ENCODE measurements around the gene SPDEF. TPM values are rescaled to one million over a fixed set of nuclear protein-coding genes. Genes with fewer than 3 reads are reported as not detected.

The SPDEF gene
- total and polyA plus RNA-seq, 8 donors = 0.24 to 1.2 (median 0.49) TPM

- H3K27me3 ChIP-seq = no peaks in the 10 kb centered on the region
- ATAC-seq (no peak), DNase-seq (peak in 1 of 6 donors; percentile 22), FAIRE-seq (no peak)
- H3K27ac ChIP-seq = no peak overlapping the region
- intact Hi-C loops (cut with DNase I) = no loop called here
- 86% methylated on average over 8 of the region's 8 CpGs for WGBS, 2 donors
- no peaks in the 10 kb centered on the region for H3K9me3 ChIP-seq
- no peak for TF ChIP-seq CTCF (IDR thresholded peaks at IDR 0.05)
- H3K4me1 ChIP-seq = no peaks in the 10 kb centered on the region
- no peaks in the 10 kb centered on the region for H3K36me3 ChIP-seq
- H3K4me3 ChIP-seq = no peak overlapping the region
Observed at GRCh38 chr6:34514112-34514511, 42.0 kb downstream of the SPDEF start.

GRCh38 chr6:34513646-34514045 lies 42.5 kb downstream of the SPDEF start:
- H3K4me1 ChIP-seq = no peaks in the 10 kb centered on the region
- no peak for TF ChIP-seq CTCF (IDR thresholded peaks at IDR 0.05)
- FAIRE-seq = no peak
- intact Hi-C loops (cut with DNase I) = no loop called here
- H3K9me3 ChIP-seq = no peaks in the 10 kb centered on the region
- ATAC-seq = no peak
- H3K27ac ChIP-seq = no peak overlapping the region
- no peak overlapping the region for H3K4me3 ChIP-seq
- no peaks in the 10 kb centered on the region for H3K27me3 ChIP-seq
- WGBS, 2 donors = 92 to 96% methylated on average over 4 of the region's 4 CpGs
- no peaks in the 10 kb centered on the region for H3K36me3 ChIP-seq
- DNase-seq = peak in 1 of 6 donors; percentile 14

GRCh38 chr6:34512738-34513115 lies 43.4 kb downstream of the SPDEF start:
- Histone ChIP-seq H3K9me3 (no peaks in the 10 kb centered on the region), H3K4me1 (no peaks in the 10 kb centered on the region), H3K36me3 (no peaks in the 10 kb centered on the region), H3K27ac (no peak overlapping the region), H3K27me3 (no peaks in the 10 kb centered on the region), H3K4me3 (no peak overlapping the region)
- FAIRE-seq (no peak), ATAC-seq (no peak), DNase-seq (peak in 1 of 6 donors; percentile 10)
- 84% methylated on average over 5 of the region's 5 CpGs for WGBS, 2 donors
- intact Hi-C loops (cut with DNase I) = no loop called here
- TF ChIP-seq CTCF (IDR thresholded peaks at IDR 0.05) = no peak

- no peaks in the 10 kb centered on the region for H3K4me1 ChIP-seq
- 65 to 77% methylated on average over 10 to 12 of the region's 12 CpGs for WGBS, 2 donors
- ATAC-seq (no peak), FAIRE-seq (no peak), DNase-seq (peak in 1 of 6 donors; percentile 28)
- H3K27ac ChIP-seq = no peak overlapping the region
- no peaks in the 10 kb centered on the region for H3K27me3 ChIP-seq
- no peak for TF ChIP-seq CTCF (IDR thresholded peaks at IDR 0.05)
- intact Hi-C loops (cut with DNase I) = no loop called here
- no peak overlapping the region for H3K4me3 ChIP-seq
- H3K36me3 ChIP-seq = no peaks in the 10 kb centered on the region
- no peaks in the 10 kb centered on the region for H3K9me3 ChIP-seq
Observed at GRCh38 chr6:34511915-34512737, 44.0 kb downstream of the SPDEF start.

GRCh38 chr6:34511214-34511914 lies 44.8 kb downstream of the SPDEF start:
- DNase-seq (peak in 1 of 6 donors; percentile 11), FAIRE-seq (no peak)
- TF ChIP-seq CTCF (IDR thresholded peaks at IDR 0.05) = no peak

More at GRCh38 chr6:34511214-34511914, 44.8 kb downstream of the SPDEF start:
- H3K4me1 ChIP-seq = no peaks in the 10 kb centered on the region
- H3K4me3 ChIP-seq = no peak overlapping the region
- intact Hi-C loops (cut with DNase I) = no loop called here
- WGBS, 2 donors = 74 to 83% methylated on average over 6 of the region's 6 CpGs
- no peak for ATAC-seq
- H3K27me3 ChIP-seq = no peaks in the 10 kb centered on the region
- no peaks in the 10 kb centered on the region for H3K36me3 ChIP-seq
- no peak overlapping the region for H3K27ac ChIP-seq
- no peaks in the 10 kb centered on the region for H3K9me3 ChIP-seq
